Testis (tissue), 3 donors: ENCODE data around the gene CMTM4. TPM values are rescaled to one million over a fixed set of nuclear protein-coding genes. Genes with fewer than 3 reads are reported as not detected.
A peak's percentile ranks its signal among the peaks of the same experiment; 100 is the strongest.

ENCODE experiments used
- DNase-seq: peaks from one replicate; pipeline ENCODE4 v3.0.0-alpha.2; 2019
- H3K27ac ChIP-seq, 2 donors: fragments of 200-600 bp; sonication (generic); one replicate each; pipeline ENCODE4 v1.5.1; 2019
- H3K27me3 ChIP-seq: fragments of 200-600 bp; sonication (generic); one replicate; pipeline ENCODE4 v1.5.1; 2019
- H3K36me3 ChIP-seq: fragments of 200-600 bp; sonication (generic); one replicate; pipeline ENCODE4 v1.5.1; 2017; ENCODE audit warnings: low read depth; ENCODE audit errors: missing control alignments
- H3K4me1 ChIP-seq: fragments of 200-600 bp; sonication (generic); one replicate; pipeline ENCODE4 v1.5.1; 2019
- H3K4me3 ChIP-seq, 2 donors: fragments of 200-600 bp; sonication (generic); one replicate each; pipeline ENCODE4 v1.5.1; 2017 to 2019
- H3K9me3 ChIP-seq: fragments of 200-600 bp; sonication (generic); one replicate; pipeline ENCODE4 v1.5.1; 2017
- POLR2A ChIP-seq: fragments of 450-650 bp; IDR thresholded peaks from one replicate; pipeline ENCODE4 v1.6.1; 2017; ENCODE audit warnings: antibody characterized with exemption, mild to moderate bottlenecking, moderate library complexity
- WGBS, 2 donors: methylation state at CpG; one replicate each; pipeline ENCODE4 v1.1.5; 2018; 5-methylcytosine and 5-hydroxymethylcytosine counted together
- intact Hi-C: fragments of 100-400 bp; cut with DNase I; formaldehyde crosslinking; loops from one replicate; pipeline ENCODE4 v1.15.1; 2023; ENCODE audit warnings: low total_unique reads
- polyA plus RNA-seq: library from polyadenylated mRNA; stranded (reverse); fragments of 350-450 nt; fragmentation: Illumina TruSeq; extraction: RNeasy Lipid Tissue Mini Kit (QIAGEN cat#74804); gene quantifications from one replicate; pipeline ENCODE4 v1.2.3, GENCODE V29; 2014; ENCODE audit warnings: low read depth, low replicate concordance; ENCODE audit not compliant: insufficient read depth
- total RNA-seq, 2 donors: library from RNA; depleted of rRNA; stranded (reverse); fragments of >200 nt; gene quantifications; one replicate each; pipeline ENCODE4 v1.2.3, GENCODE V29; 2016
- TF ChIP-seq, protein P1 (sequence below), 3 experiments: fragments of 450-650 bp in 2 of 3; fragments of 200-600 bp in 1 of 3; sonication (generic) in 1 of 3; IDR thresholded peaks; one replicate each; pipeline ENCODE4 v1.5.1; 2016 to 2019; ENCODE audit warnings: antibody characterized with exemption in 3 of 3, mild to moderate bottlenecking in 2 of 3, moderate library complexity in 1 of 3

The CMTM4 gene
- total and polyA plus RNA-seq, 3 donors from 2014 or later: 22.2 to 59.2 (median 50.9) TPM

DNA sequence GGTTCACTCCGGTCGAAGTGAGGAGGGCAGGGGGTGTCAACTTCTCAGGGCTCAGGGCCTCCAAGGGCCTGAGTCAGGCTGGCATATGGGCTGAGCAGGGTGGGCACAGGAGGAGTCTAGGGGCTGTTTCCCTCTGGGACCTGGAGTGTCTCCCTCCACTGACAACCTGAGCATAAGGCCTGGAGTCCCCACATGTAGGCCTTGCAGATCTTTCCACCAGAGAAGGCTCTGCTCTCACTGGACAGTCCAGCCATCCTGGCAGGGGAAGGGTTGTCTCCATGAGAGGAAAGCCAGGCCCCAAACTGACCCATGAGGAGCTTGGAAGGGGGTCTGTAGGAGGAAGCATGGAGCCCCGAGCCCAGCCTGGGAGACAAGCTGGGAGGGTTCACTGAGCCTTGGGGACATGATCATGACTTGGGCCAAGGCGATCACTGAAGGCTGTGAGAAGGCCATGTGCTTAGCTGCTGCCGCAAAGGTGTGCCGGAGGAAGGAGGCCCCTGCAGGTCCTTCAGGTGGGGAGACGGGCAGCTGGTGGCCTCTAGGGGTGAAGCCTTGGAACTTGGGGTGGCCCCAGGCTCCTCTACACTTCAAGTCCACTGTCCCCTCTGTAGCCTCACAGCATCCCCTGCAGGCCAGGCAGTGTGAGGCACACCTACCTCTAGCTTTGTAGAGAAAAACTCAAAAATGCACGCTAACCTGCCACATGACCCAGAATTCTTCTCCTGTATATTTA lies 107.4 kb downstream of the CMTM4 start:
- intact Hi-C loops: no loop called here
- Histone ChIP-seq H3K4me3 (no peak overlapping the region), H3K4me1 (no peaks in the 10 kb centered on the region), H3K36me3 (no peaks in the 10 kb centered on the region), H3K9me3 (no peaks in the 10 kb centered on the region), H3K27me3 (no peaks in the 10 kb centered on the region), H3K27ac (no peak overlapping the region)
- WGBS, 2 donors: 89 to 99% methylated on average over 6 to 8 of the region's 8 CpGs
- DNase-seq: no peak
- TF ChIP-seq, protein P1, sequence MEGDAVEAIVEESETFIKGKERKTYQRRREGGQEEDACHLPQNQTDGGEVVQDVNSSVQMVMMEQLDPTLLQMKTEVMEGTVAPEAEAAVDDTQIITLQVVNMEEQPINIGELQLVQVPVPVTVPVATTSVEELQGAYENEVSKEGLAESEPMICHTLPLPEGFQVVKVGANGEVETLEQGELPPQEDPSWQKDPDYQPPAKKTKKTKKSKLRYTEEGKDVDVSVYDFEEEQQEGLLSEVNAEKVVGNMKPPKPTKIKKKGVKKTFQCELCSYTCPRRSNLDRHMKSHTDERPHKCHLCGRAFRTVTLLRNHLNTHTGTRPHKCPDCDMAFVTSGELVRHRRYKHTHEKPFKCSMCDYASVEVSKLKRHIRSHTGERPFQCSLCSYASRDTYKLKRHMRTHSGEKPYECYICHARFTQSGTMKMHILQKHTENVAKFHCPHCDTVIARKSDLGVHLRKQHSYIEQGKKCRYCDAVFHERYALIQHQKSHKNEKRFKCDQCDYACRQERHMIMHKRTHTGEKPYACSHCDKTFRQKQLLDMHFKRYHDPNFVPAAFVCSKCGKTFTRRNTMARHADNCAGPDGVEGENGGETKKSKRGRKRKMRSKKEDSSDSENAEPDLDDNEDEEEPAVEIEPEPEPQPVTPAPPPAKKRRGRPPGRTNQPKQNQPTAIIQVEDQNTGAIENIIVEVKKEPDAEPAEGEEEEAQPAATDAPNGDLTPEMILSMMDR (IDR thresholded peaks at IDR 0.05): peak in 2 of 3 experiments; percentile 46 to 51
- no peak for TF ChIP-seq POLR2A

DNA sequence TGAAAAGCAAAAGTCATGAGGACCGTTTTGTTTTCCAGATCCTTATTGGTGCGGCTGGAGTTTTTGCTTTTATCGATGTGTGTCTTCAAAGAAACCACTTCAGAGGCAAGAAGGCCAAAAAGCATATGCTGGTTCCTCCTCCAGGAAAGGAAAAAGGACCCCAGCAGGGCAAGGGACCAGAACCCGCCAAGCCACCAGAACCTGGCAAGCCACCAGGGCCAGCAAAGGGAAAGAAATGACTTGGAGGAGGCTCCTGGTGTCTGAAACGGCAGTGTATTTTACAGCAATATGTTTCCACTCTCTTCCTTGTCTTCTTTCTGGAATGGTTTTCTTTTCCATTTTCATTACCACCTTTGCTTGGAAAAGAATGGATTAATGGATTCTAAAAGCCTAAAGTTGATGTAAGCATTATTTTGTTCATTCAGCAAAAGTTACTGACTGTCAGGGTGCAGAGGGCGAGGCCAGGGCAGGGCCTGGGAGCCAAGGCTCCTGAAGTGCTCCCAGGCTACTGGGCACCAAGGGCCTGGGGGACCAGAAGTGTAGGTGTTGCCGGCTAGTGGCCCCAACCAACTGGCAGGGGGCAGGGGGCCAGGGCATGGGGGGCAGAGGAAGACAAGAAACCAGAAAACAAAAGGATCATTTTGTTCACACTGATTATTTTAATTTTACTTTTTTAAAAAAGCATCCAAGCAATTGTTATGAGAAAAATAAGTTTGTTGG lies 108.5 kb downstream of the CMTM4 start:
- Histone ChIP-seq H3K9me3 (no peaks in the 10 kb centered on the region), H3K4me3 (no peak overlapping the region), H3K36me3 (no peaks in the 10 kb centered on the region), H3K27ac (no peak overlapping the region), H3K27me3 (no peaks in the 10 kb centered on the region), H3K4me1 (no peaks in the 10 kb centered on the region)
- intact Hi-C loops: no loop called here
- DNase-seq: no peak
- TF ChIP-seq, protein P1 (IDR thresholded peaks at IDR 0.05): no peak
- no peak for TF ChIP-seq POLR2A
- WGBS, 2 donors: 76 to 84% methylated on average over 7 of the region's 7 CpGs

DNA sequence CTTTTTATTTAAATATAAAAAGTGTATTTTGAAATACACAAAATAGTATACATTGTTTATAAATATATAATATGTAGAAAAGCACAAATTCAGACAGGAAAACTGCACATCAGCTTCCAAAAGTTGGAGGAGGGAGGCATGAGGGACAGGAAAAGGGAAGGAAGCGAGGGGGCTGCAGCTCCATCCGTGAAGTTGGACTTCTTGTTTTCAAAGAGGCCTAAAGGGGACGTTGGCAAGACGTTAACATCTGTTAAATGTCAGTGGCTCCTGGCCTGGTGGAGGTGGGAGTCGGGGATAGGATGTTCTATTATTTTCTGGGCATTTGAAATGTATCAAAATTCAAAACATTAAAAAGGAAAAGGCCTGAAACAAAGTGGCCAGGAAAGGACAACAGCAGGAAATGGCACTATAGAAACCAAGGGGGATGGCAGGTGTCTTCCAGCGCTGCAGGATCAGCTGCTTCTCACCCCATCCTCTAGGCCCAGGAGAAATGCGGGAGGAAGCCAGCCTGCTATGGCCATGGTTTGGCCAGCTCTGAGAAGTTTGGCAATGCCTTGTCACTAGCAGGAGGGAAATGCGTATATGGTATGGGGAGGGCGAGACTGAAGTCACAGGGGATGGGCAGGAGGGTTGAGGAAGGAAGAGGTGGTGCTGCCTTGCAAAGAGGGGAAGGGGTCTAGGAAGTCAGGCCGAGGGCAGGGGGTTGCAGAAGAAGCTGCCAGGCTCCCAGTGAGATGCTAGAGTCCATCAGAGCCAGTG lies 110.9 kb downstream of the CMTM4 start:
- WGBS, 2 donors: 62 to 67% methylated on average over 10 of the region's 10 CpGs
- intact Hi-C loops: no loop called here
- TF ChIP-seq, protein P1 (IDR thresholded peaks at IDR 0.05): no peak
- no peak for TF ChIP-seq POLR2A
- Histone ChIP-seq H3K27ac (no peak overlapping the region), H3K9me3 (no peaks in the 10 kb centered on the region), H3K27me3 (no peaks in the 10 kb centered on the region), H3K4me3 (no peak overlapping the region), H3K4me1 (no peaks in the 10 kb centered on the region), H3K36me3 (no peaks in the 10 kb centered on the region)
- DNase-seq: no peak

DNA sequence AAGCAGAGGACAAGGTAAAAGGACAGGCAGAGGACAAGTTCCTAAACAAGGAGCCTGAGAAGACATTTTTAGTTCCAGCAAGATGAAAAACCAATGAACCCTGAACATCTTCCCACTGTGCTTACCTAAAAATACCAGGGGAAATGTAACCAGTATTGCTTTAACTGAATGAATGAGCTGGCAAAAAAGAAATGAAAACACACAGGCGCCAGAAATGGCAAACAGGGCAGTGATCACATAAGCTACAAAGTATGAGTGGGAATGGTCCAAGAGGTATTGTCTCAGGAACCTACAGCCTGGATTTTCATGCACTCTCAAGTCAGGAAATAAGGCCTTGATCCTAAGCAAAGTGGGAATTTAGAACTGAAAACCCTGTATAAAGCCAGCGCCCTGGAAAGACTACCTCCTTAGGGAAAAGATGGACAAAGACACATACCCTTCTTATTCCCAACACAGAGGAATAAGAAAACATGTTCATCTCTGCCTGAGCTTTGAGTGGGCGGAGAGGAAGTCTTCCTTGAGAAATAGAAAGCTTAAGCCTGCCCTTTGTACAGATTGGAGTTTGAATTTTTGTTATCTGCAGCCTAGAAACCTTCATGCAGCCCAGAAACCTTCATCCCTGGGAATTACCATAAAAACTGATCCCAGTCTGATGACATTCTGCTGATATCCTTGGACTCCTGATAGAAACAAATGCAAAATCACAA lies 115.1 kb downstream of the CMTM4 start:
- no peaks in the 10 kb centered on the region for H3K36me3 ChIP-seq
- WGBS, 2 donors: 77 to 89% methylated on average over 3 of the region's 3 CpGs
- intact Hi-C loops: no loop called here
- no peaks in the 10 kb centered on the region for H3K9me3 ChIP-seq
- H3K27ac ChIP-seq: no peak overlapping the region
- no peak for DNase-seq
- H3K4me3 ChIP-seq: no peak overlapping the region
- TF ChIP-seq, protein P1 (IDR thresholded peaks at IDR 0.05): no peak
- no peaks in the 10 kb centered on the region for H3K27me3 ChIP-seq
- H3K4me1 ChIP-seq: peaks cover 6% of the 10 kb centered on the region
